GM12873 (cell line): ENCODE measurements around the gene TMTC1.

Experiments
- TF ChIP-seq, protein P1 (sequence below): IDR thresholded peaks from 2 replicates; pipeline ENCODE4 v1.5.1; 2012; ENCODE audit warnings: low read depth, mild to moderate bottlenecking, moderate library complexity, low read length, control low read depth; ENCODE audit not compliant: insufficient read depth; ENCODE audit errors: missing control alignments

The TMTC1 gene

DNA sequence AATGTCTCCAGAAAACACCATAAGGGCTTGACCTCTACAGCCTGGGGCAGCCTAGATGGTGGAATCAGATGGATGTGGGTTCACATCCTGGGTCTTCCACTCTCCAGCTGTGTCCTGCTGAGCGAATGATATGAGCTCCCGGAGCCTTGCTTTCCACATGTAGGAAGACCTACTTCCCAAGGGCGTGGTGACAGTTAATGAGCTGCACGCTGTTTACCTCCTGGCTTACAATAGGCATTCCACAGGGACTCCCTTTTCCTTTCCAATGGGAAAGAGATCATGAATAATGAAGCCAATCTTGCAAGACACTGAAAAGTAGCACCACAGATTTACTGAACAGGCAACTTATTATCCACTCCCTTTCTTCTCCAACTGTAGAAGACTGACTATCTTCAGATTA is 46.1 kb downstream of the TMTC1 start:
- TF ChIP-seq, protein P1, sequence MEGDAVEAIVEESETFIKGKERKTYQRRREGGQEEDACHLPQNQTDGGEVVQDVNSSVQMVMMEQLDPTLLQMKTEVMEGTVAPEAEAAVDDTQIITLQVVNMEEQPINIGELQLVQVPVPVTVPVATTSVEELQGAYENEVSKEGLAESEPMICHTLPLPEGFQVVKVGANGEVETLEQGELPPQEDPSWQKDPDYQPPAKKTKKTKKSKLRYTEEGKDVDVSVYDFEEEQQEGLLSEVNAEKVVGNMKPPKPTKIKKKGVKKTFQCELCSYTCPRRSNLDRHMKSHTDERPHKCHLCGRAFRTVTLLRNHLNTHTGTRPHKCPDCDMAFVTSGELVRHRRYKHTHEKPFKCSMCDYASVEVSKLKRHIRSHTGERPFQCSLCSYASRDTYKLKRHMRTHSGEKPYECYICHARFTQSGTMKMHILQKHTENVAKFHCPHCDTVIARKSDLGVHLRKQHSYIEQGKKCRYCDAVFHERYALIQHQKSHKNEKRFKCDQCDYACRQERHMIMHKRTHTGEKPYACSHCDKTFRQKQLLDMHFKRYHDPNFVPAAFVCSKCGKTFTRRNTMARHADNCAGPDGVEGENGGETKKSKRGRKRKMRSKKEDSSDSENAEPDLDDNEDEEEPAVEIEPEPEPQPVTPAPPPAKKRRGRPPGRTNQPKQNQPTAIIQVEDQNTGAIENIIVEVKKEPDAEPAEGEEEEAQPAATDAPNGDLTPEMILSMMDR, result no peak

DNA sequence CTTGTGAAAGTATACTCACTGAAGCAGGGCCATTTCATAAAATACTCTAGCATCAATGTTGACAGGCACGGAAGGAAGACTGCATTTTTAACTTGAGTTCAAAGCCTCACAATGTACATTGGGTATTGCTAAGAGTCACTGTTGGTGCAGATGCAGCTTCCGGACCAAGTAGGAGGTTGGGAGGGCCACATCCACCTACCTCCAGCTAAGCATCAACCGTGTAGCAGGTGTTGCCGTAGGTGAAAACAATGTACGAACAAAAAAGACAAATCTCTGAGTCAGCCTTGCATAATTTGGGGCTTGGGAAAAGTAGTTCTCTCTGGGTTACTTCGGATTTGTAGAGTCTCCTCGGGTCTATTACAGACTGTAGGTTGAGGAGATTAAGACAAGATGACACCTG is 48.1 kb downstream of the TMTC1 start:
- TF ChIP-seq, protein P1, result no peak

- TF ChIP-seq, protein P1, result no peak
Measured at GRCh38 chr12:29734734-29735133, 49.0 kb downstream of the TMTC1 start.

DNA sequence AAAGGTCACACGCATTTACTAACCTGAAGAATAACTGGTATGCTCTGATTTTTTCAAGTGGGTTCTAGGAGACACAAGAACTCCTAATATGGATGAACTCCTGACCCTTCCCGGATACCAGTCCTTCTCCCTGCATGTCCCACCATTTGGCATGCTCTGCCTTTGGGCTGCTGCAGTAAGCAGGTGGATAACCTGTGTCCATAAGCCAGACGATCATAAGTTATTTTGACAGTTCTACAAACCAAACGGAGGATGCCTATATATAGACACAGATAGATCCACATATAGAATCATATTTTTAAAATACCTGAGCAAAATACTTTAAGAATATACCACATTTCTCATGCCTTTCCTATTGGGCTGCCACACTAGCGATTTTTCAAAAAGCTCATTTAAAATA is 49.4 kb downstream of the TMTC1 start:
- TF ChIP-seq, protein P1, result no peak

DNA sequence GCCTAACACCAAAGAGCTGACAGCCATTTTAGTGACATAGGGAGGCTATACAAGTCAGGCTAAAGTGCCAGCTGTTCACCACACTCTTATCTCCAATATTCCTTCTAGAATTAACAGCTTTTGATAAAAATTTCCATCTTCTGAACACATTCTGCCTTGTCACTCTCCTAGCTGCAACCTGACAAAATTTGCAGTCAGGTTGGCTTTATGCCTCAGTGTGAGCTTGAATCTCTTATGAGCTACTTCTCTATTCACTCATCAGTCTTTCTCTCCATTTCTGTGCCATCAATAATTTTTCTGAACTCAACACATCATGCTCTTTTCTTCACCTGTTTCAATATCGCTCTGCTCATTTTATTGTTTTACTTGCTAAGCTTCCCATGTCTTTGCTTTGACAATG is 50.2 kb downstream of the TMTC1 start:
- TF ChIP-seq, protein P1, result no peak

DNA sequence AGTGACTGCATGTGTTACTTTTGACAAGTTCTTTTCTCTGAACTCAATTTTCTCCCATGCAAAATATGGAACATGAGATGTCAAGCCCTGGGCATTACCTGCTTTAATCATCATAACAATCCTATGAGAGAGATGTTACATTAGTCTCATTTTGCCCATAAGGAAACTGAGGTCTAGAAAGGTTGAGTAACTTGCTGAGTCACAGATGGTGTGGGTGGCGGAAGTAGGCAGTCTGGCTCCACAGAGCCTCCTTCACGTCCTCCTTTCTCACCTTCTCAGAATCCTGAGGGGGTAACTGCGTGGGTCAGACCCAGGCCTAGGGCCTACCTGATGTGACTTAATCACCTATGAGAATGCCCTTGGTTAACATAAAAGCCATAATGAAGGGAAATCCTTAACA is 50.7 kb downstream of the TMTC1 start:
- TF ChIP-seq, protein P1, result no peak

- TF ChIP-seq, protein P1, result no peak
Measured at GRCh38 chr12:29732593-29732992, 51.1 kb downstream of the TMTC1 start.
